GM19025 (cell line): ENCODE data around the gene CHRM3.

Experiments used
- ATAC-seq: cut with Tn5 transposase; IDR thresholded peaks from one replicate; pipeline ENCODE4 v1.9.1; 2021; ENCODE audit warnings: mild to moderate bottlenecking, low read depth, moderate library complexity; ENCODE audit not compliant: unreplicated experiment

CHRM3 gene

DNA sequence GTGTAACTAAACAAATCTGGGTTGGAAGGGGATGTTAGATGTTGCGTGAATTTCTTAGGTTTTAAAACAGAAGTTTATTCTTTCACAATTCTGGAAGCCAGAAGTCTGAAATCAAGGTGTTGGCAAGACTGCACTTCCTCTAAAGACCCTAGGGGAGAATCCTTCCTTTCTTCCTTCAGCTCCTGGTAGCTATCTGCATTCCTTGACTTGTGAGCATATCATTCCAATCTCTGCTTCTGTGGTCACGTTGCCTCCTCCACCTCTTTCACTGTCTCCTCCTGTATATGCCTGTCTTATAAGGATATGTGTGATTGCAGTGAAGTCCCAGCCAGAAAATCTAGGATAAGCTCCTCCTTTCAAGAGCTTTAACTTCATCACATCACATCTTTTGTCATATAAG is 7.7 kb downstream of the CHRM3 start:
- no peak for ATAC-seq

DNA sequence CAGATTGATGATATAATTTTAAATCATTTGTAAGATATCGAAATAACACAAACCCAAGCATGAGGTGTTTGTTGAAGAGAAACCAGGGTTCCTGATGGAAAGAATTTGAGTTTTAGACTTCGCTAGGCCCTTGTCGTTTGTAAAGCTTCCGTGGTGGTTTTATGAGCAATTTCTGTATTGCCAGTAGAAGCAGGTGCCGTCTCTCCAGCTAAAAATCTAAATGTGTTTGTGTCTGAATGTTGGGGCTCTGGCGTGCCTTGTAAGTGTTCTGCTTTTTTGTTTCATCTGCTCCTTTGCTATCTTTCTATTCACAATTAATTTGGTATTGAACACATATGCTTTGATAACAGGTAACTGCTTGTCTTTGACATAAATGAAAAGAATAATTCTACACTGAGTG is 27.5 kb downstream of the CHRM3 start:
- no peak for ATAC-seq

DNA sequence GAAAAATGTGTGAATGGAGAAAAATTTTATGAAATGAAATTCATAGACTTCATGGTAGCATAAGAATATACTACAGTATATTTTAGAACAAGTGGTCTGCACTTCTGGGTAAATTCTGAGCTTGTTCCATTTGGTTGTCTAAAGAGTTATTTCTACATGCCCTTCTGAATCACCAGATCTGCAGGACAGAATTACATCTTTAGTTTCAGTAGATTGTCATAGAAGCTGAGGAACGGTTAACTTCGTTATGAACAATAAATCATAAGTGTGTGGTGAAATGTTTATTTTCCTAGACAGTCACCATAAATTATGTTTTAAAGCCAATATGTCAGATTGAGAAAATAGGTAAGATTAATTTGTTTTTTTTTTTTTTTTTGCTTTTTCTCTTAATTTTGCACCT is 30.9 kb downstream of the CHRM3 start:
- no peak for ATAC-seq

DNA sequence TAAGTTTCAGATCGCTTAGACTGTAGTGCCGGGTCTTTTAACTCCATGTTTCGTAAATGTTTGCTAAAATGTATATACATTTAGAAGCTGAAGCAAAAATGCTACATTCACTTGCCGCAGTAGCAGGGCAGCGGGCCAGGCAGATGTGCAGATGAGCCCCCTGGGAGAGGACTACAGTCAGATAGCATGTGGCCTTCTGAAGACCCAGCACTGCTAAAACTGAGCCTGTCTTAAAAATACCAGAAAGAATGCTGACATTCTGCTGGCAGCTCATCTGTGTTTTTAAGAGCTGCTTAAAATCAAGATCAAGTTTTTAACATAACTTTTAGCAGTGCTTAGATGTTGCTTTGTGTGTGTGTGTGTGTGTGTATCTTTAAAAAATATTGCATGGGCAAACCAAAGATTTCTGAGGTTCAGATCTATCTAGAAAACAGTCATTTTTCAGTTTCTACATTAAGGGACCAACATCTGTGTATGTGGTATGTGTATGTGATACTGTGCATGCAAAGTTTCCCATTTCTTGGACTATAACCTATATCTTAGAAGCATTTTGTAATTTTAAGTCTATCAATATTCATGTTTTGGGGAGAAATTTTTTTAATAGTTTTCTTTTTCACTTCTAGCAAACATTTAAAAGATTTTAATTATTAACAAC is 31.7 kb downstream of the CHRM3 start:
- no peak for ATAC-seq

DNA sequence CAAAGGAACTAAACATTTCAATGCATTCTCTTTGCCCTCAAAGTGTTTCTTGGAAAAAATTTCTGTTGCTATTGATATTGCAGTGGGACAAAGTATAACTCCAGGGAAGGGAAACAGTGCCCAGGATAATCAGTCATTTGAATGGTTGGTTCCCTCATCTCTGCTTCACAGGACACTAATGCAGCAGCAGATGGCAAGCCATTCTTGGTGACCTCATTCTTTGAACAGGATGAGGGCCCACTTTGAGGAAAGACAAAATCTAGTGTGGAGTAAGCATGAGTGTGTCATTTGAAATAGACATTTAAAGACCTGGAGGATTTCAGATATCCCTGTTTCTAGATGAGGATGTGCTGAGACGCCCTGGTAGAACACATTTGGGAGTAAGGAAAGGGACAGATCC is 32.3 kb downstream of the CHRM3 start:
- ATAC-seq, result no peak

DNA sequence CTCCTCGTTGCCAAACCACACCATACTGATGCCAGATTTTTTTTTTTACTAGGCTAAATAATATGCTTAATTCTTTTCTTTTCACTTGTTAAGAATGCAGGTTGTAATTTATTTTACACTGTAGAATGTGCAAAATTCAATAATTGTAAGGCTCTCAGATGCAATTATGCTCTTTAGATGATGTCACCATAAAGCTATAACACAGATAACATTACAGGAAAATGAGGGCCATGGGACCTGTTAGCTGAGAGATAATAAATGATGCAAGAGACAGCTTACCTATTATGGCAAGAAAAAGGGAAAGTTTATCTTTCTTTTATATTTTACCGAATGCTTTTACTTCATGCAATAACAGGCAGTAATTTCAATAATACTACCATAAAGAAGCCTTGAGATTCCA is 35.4 kb downstream of the CHRM3 start:
- no peak for ATAC-seq

DNA sequence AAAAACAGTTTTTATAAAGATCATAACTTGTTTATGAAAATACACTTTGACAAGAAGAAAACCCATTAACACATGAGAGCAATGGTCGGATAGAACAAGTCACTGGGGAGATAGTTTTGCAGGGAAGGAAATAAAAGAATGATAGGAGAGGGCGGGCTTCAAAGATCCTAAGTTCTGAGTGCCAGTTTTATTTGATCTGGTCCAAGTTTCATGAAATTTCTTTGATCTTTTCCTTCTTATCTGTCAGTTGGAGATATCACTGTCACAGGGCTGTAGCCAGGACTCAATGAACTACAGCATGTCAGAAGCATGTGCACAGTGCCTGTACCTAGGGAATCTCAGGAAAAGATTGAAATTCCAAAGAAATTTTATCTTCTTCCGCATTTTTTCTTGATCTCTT is 36.5 kb downstream of the CHRM3 start:
- ATAC-seq, result no peak

DNA sequence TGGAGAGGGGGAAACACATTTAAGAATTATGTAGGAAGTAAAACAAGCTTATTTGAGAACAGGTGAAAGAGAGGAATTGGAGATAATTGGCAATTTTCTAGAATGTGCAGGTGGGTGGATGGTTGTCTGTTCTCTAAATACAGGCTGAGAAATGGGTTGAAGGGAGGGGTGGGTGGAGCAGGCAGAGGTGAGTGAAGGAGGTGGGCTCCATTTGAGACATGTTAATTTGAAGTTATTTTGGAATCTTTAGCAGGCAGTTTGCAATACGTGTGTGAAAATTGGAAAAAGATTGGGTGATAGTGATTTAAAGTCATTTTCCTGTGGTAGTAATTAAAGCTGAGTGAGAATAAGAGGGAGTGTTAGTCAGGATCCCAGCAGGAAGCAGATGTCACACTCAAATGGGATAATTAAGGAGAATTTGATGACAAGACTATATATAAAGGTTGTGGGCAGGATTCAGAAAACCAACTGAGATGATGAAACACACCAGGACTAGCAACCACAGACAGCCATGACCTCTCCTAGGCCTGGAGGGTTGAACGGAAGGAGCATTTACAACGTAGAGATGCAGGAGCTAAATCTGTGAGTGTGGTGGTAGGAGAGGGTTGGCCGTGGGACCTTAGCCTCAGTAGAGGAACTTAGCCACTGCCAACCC is 40.6 kb downstream of the CHRM3 start:
- no peak for ATAC-seq

GRCh38 chr1:239427712-239428111 is 41.3 kb downstream of the CHRM3 start:
- ATAC-seq, result no peak

DNA sequence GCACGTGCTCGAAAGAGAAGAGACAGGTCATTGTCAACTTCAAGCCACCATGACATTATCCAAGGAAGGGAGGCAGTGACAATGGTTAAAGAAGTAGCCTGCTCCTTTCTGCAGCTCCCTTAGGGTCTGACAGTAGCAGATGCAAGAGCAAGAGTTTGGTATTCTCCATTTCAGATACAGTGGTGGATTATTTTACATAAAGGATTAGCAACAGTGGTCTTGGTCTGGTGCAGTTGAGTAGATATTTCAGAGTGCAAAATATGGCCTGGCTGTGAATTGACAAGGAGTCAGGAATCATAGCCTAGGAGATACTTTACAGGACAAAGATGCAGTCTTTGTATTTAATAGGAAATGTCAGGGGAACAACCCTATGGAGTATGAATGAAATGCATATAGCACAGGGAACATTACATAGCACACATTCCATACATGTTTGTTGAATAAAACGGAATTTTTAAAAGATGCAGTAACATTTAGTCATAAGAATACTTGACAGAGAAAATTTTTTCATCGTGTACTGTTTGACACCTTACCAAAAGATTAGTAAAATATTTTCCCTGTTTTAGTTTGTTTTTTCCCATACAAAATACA is 41.8 kb downstream of the CHRM3 start:
- ATAC-seq, result no peak

DNA sequence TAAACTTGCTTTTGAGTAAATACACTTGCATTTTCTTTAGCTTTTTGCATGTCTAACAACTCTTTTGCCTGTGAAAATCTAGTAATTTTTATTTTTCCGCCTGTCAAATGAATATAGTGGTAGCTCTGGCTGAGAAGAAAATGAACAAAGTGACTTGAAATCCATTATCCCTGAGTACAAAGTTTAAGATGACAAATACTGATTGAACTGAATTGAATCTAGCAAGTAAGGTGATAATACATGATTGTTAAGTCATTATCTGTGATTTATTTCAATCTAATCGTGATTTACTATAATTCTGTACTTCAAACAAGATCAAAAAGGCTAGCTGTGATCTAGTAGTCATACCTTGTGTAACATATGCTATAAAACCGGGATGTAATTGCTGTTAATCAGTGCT is 42.8 kb downstream of the CHRM3 start:
- no peak for ATAC-seq

- ATAC-seq, result no peak
These were observed 45.9 kb downstream of the CHRM3 start for GRCh38 chr1:239432255-239432654.

DNA sequence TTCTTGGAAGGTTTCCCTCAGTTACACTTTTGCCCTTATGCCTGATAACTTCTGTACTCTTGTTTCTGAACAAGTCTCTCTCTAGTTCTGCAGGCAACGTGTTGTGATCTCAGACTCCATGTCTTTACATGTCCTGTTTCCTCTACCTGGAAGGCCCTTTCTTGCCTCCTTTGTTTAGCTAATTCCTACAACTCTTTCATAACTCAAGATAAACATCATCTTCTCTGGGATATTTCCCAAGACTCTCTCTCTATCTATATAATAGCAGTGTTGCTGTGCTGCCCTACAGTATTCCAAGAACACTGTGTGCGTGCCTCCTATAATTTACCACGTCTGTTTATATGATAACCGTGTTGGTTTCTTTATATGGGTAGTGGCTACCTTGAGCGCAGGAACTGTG is 47.8 kb downstream of the CHRM3 start:
- no peak for ATAC-seq
